Activated gamma-delta T cell treated with Interleukin-2 at 50 U/mL for 16 hours (primary cell): ENCODE data around the gene BHLHE40.

Experiments
- DNase-seq: peaks from one replicate; pipeline ENCODE4 v3.0.0-alpha.2; 2020

The BHLHE40 gene

GRCh38 chr3:4985330-4986174 is 6.3 kb downstream of the BHLHE40 start:
- DNase-seq: no peak

GRCh38 chr3:4986175-4986781 is 7.0 kb downstream of the BHLHE40 start:
- DNase-seq: no peak

GRCh38 chr3:4986782-4987537 is 7.7 kb downstream of the BHLHE40 start:
- DNase-seq: peak; percentile 67

- DNase-seq: no peak
Observed at GRCh38 chr3:4987538-4988296, 8.5 kb downstream of the BHLHE40 start.

- no peak for DNase-seq
Observed at GRCh38 chr3:4988983-4989834, 10.0 kb downstream of the BHLHE40 start.

- DNase-seq: no peak
Observed at GRCh38 chr3:4990069-4990468, 10.8 kb downstream of the BHLHE40 start.

GRCh38 chr3:4992118-4992517 is 12.9 kb downstream of the BHLHE40 start:
- no peak for DNase-seq

- DNase-seq: no peak
Observed at GRCh38 chr3:4993276-4994143, 14.3 kb downstream of the BHLHE40 start.

GRCh38 chr3:4994144-4994730 is 15.0 kb downstream of the BHLHE40 start:
- DNase-seq: no peak

- DNase-seq: no peak
Observed at GRCh38 chr3:4994823-4995499, 15.7 kb downstream of the BHLHE40 start.

GRCh38 chr3:4995500-4996053 is 16.3 kb downstream of the BHLHE40 start:
- DNase-seq: no peak

- DNase-seq: no peak
Observed at GRCh38 chr3:4996223-4996765, 17.1 kb downstream of the BHLHE40 start.

- no peak for DNase-seq
Observed at GRCh38 chr3:4996771-4997291, 17.6 kb downstream of the BHLHE40 start.

- DNase-seq: no peak
Observed at GRCh38 chr3:4997946-4998345, 18.7 kb downstream of the BHLHE40 start.

- no peak for DNase-seq
Observed at GRCh38 chr3:4999531-5000184, 20.4 kb downstream of the BHLHE40 start.

GRCh38 chr3:5001135-5001534 is 21.9 kb downstream of the BHLHE40 start:
- no peak for DNase-seq

- no peak for DNase-seq
Observed at GRCh38 chr3:5001805-5002173, 22.6 kb downstream of the BHLHE40 start.

GRCh38 chr3:5002174-5002870 is 23.1 kb downstream of the BHLHE40 start:
- peak; percentile 68 for DNase-seq
